Panc1 (cell line): ENCODE data around the gene ELP1. TPM values are rescaled to one million over a fixed set of nuclear protein-coding genes. Genes with fewer than 3 reads are reported as not detected.

Experiments
- ATAC-seq: fragments of 200-7000 bp; cut with Tn5 transposase; 2 replicates; pipeline ENCODE4 v1.9.1; 2020; ENCODE audit warnings: mild to moderate bottlenecking, moderate library complexity
- BruUV-seq: library from RNA; stranded (reverse); fragments of 400-500 nt; replicated peaks from 2 replicates; lab custom pipeline; 2021; lab: Mats Ljungman, UMichigan
- CTCF ChIA-PET: fragments of 300-600 bp; sonication (Branson Sonifier 250); formaldehyde crosslinking; loops from one replicate; lab custom pipeline; 2022; ENCODE audit warnings: antibody characterized with exemption; lab: Charles Lee
- POLR2A ChIA-PET: fragments of 300-600 bp; sonication (Branson Sonifier 250); formaldehyde crosslinking; loops from one replicate; lab custom pipeline; 2022; ENCODE audit warnings: antibody characterized with exemption; lab: Charles Lee
- DNase-seq: peaks from one replicate; pipeline ENCODE4 v3.0.0-alpha.2; 2010; ENCODE audit warnings: low read depth, low spot score
- H3K27ac ChIP-seq: 2 replicates; pipeline ENCODE4 v1.5.1; 2011; ENCODE audit warnings: mild to moderate bottlenecking, low read length, inconsistent platforms
- H3K27me3 ChIP-seq: fragments of 200-500 bp; sonication (Bioruptor generic); 2 replicates; pipeline ENCODE4 v1.6.0; 2014; ENCODE audit warnings: low read length, inconsistent platforms; ENCODE audit not compliant: control insufficient read depth, insufficient read depth
- H3K36me3 ChIP-seq: fragments of 200-500 bp; sonication (Bioruptor generic); 2 replicates; pipeline ENCODE4 v1.5.1; 2014; ENCODE audit warnings: inconsistent platforms, mild to moderate bottlenecking, low read length, moderate library complexity; ENCODE audit not compliant: control insufficient read depth, insufficient read depth
- H3K4me1 ChIP-seq: 2 replicates; pipeline ENCODE4 v1.5.1; 2011; ENCODE audit warnings: inconsistent platforms, mild to moderate bottlenecking, low read length, moderate library complexity; ENCODE audit not compliant: control insufficient read depth, insufficient read depth
- H3K4me3 ChIP-seq, 2 experiments: 2 replicates each; pipeline ENCODE4 v1.5.1; 2011 to 2012; ENCODE audit warnings: low read depth in 2 of 2, low read length in 2 of 2, mild to moderate bottlenecking in 2 of 2, inconsistent platforms in 1 of 2, moderate library complexity in 1 of 2
- H3K9me3 ChIP-seq: fragments of 200-500 bp; sonication (Bioruptor generic); 2 replicates; pipeline ENCODE4 v1.5.1; 2014; ENCODE audit warnings: low read depth, mild to moderate bottlenecking, inconsistent platforms, low read length, moderate library complexity; ENCODE audit not compliant: control insufficient read depth, insufficient read depth
- POLR2AphosphoS5 ChIP-seq: IDR thresholded peaks from 2 replicates; pipeline ENCODE4 v1.6.1; 2012; ENCODE audit warnings: mild to moderate bottlenecking, low read depth, low read length, moderate library complexity
- SIN3A ChIP-seq: IDR thresholded peaks from 2 replicates; pipeline ENCODE4 v1.6.1; 2012; ENCODE audit warnings: low read depth, mild to moderate bottlenecking, low read length, moderate library complexity, borderline replicate concordance; ENCODE audit not compliant: insufficient read depth
- TCF7L2 ChIP-seq: IDR thresholded peaks from 2 replicates; pipeline ENCODE4 v1.6.1; 2011; ENCODE audit warnings: mild to moderate bottlenecking, low read depth, low read length, inconsistent platforms
- in situ Hi-C: cut with HindIII; loops from 2 replicates; pipeline ENCODE4 v1.10.0; 2016; ENCODE audit warnings: low sequenced_read_pairs, low pct_unique_long_range_greater_than_20kb
- intact Hi-C: fragments of 100-400 bp; cut with micrococcal nuclease; formaldehyde crosslinking; loops from one replicate; pipeline ENCODE4 v1.10.0; 2022; ENCODE audit not compliant: unreplicated experiment
- total RNA-seq: library from RNA; stranded (reverse); gene quantifications from one replicate; pipeline ENCODE4 v1.2.1, GENCODE V29; 2021; ENCODE audit not compliant: unreplicated experiment
- TF ChIP-seq, protein P1 (sequence below), 2 experiments: IDR thresholded peaks; 2 replicates each; pipeline ENCODE4 v1.6.1; 2011 to 2012; ENCODE audit warnings: low read depth in 2 of 2, control low read depth in 1 of 2, low read length in 1 of 2, mild to moderate bottlenecking in 1 of 2, moderate library complexity in 1 of 2; ENCODE audit not compliant: insufficient read depth in 1 of 2
- TF ChIP-seq, protein P2 (sequence below): fragments of 450-650 bp; IDR thresholded peaks from 2 replicates; pipeline ENCODE4 v1.5.1; 2017; ENCODE audit warnings: mild to moderate bottlenecking

ELP1 gene
- total RNA-seq, 1 experiment from 2014 or later: 17.1 TPM

DNA sequence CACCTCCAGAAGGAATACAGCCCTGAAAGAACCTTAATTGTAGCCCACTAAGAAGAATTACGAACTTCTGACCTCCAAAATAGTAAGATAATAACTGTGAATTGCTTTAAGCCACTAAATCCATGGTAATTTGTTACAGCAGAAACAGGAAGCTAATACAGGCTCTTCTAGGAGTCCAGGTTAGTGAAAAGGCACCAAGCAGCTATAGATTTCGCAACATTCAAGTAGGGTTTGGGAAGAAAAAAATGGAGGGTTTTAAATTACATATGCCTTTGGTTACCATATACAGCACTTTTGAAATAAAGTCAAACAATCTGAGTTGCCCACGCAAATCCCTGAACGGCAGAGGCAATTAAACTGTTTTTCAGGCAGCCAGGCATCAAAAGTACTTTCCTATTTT lies 73.6 kb downstream of the ELP1 start:
- no peak for DNase-seq
- TF ChIP-seq SIN3A (no peak), TCF7L2 (no peak), POLR2AphosphoS5 (no peak)
- TF ChIP-seq, protein P1, sequence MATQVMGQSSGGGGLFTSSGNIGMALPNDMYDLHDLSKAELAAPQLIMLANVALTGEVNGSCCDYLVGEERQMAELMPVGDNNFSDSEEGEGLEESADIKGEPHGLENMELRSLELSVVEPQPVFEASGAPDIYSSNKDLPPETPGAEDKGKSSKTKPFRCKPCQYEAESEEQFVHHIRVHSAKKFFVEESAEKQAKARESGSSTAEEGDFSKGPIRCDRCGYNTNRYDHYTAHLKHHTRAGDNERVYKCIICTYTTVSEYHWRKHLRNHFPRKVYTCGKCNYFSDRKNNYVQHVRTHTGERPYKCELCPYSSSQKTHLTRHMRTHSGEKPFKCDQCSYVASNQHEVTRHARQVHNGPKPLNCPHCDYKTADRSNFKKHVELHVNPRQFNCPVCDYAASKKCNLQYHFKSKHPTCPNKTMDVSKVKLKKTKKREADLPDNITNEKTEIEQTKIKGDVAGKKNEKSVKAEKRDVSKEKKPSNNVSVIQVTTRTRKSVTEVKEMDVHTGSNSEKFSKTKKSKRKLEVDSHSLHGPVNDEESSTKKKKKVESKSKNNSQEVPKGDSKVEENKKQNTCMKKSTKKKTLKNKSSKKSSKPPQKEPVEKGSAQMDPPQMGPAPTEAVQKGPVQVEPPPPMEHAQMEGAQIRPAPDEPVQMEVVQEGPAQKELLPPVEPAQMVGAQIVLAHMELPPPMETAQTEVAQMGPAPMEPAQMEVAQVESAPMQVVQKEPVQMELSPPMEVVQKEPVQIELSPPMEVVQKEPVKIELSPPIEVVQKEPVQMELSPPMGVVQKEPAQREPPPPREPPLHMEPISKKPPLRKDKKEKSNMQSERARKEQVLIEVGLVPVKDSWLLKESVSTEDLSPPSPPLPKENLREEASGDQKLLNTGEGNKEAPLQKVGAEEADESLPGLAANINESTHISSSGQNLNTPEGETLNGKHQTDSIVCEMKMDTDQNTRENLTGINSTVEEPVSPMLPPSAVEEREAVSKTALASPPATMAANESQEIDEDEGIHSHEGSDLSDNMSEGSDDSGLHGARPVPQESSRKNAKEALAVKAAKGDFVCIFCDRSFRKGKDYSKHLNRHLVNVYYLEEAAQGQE (IDR thresholded peaks at IDR 0.05; ENCODE audit: insufficient read depth in 1 of 2, low read depth in 2 of 2, low read length in 1 of 2): no peak
- TF ChIP-seq, protein P2, sequence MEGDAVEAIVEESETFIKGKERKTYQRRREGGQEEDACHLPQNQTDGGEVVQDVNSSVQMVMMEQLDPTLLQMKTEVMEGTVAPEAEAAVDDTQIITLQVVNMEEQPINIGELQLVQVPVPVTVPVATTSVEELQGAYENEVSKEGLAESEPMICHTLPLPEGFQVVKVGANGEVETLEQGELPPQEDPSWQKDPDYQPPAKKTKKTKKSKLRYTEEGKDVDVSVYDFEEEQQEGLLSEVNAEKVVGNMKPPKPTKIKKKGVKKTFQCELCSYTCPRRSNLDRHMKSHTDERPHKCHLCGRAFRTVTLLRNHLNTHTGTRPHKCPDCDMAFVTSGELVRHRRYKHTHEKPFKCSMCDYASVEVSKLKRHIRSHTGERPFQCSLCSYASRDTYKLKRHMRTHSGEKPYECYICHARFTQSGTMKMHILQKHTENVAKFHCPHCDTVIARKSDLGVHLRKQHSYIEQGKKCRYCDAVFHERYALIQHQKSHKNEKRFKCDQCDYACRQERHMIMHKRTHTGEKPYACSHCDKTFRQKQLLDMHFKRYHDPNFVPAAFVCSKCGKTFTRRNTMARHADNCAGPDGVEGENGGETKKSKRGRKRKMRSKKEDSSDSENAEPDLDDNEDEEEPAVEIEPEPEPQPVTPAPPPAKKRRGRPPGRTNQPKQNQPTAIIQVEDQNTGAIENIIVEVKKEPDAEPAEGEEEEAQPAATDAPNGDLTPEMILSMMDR: no peak
- in situ Hi-C loops: no loop called here
- Histone ChIP-seq H3K9me3 (no peaks in the 10 kb centered on the region), H3K4me1 (no peaks in the 10 kb centered on the region), H3K4me3 (no peak overlapping the region), H3K36me3 (no peaks in the 10 kb centered on the region), H3K27me3 (no peaks in the 10 kb centered on the region), H3K27ac (no peak overlapping the region)
- intact Hi-C loops: no loop called here
- BruUV-seq: no TSS peak
- POLR2A ChIA-PET: no interaction called here
- CTCF ChIA-PET: no interaction called here
- ATAC-seq: no peak

DNA sequence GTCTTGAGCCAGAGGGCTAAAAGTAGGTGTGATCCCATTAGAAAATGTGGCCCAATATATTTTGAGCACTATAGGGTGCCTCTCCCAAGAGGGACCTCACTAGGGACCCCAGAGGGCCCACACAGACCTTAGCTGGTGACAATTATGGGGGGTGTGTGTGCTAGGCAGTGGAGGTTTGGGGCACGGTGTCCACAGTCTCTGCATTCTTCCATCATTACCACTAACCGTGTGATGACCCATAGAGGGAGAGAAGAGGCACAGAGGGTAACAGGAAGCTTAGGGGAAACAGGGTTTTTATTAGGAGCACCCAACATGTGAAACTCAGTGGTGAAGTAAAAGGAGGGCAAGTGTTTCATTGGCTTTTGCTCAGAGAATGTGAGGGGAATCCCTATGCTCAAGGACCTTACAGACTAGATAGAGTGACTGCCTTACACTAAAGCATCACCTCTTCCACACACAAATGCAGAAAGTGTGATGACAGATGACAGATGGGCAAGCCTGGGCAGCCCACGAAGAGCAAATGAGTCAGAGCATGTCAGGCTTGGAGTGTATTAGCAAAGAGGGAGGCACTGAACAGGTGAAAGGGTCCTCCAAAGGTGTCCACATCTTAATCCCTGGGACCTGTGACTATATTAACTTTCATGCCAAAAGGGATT lies 74.3 kb downstream of the ELP1 start:
- H3K27me3 ChIP-seq: no peaks in the 10 kb centered on the region
- no peaks in the 10 kb centered on the region for H3K9me3 ChIP-seq
- TF ChIP-seq POLR2AphosphoS5: no peak
- TF ChIP-seq, protein P1 (IDR thresholded peaks at IDR 0.05; ENCODE audit: insufficient read depth in 1 of 2, low read depth in 2 of 2, low read length in 1 of 2): no peak
- TF ChIP-seq, protein P2: no peak
- no peak for TF ChIP-seq TCF7L2
- no peak for TF ChIP-seq SIN3A
- no peaks in the 10 kb centered on the region for H3K4me1 ChIP-seq
- ChIA-PET CTCF (no interaction called here), POLR2A (no interaction called here)
- BruUV-seq: no TSS peak
- ATAC-seq (no peak), DNase-seq (no peak)
- H3K4me3 ChIP-seq: no peak overlapping the region
- H3K27ac ChIP-seq: no peak overlapping the region
- in situ Hi-C loops: no loop called here
- H3K36me3 ChIP-seq: no peaks in the 10 kb centered on the region
- intact Hi-C loops: no loop called here
